GM23338 (cell line): ENCODE results near the gene MCC.

ENCODE experiments used
- CREB1 ChIP-seq: fragments of 250-450 bp; sonication (Bioruptor Pico); IDR thresholded peaks from 2 replicates; pipeline ENCODE4 v1.5.0; 2020; ENCODE audit warnings: low read depth, mild to moderate bottlenecking, moderate library complexity
- CTCF ChIP-seq, 2 experiments: fragments of 200-600 bp in 1 of 2; sonication (generic) in 1 of 2; conservative IDR thresholded peaks; 2 replicates each; pipeline versions ENCODE4 v1.5.1 to v1.6.1; 2016 to 2017; ENCODE audit warnings: antibody characterized with exemption in 2 of 2, low read depth in 2 of 2, mild to moderate bottlenecking in 2 of 2, moderate library complexity in 1 of 2
- EZH2 ChIP-seq: fragments of 200-600 bp; sonication (generic); IDR thresholded peaks from one replicate; pipeline ENCODE4 v1.8.0; 2017; ENCODE audit warnings: antibody characterized with exemption, mild to moderate bottlenecking, low read depth; ENCODE audit not compliant: unreplicated experiment
- EZH2phosphoT487 ChIP-seq: fragments of 200-600 bp; sonication (generic); IDR thresholded peaks from one replicate; pipeline ENCODE4 v1.8.1; 2018; ENCODE audit warnings: antibody characterized with exemption; ENCODE audit not compliant: unreplicated experiment
- JUNB ChIP-seq: IDR thresholded peaks from one replicate; pipeline ENCODE4 v1.6.1; 2016; ENCODE audit warnings: antibody characterized with exemption; ENCODE audit not compliant: unreplicated experiment
- NANOG ChIP-seq: IDR thresholded peaks from 2 replicates; pipeline ENCODE4 v1.6.1; 2016; ENCODE audit warnings: antibody characterized with exemption, borderline replicate concordance
- POLR2AphosphoS5 ChIP-seq: IDR thresholded peaks from 2 replicates; pipeline ENCODE4 v1.6.1; 2016; ENCODE audit warnings: antibody characterized with exemption, low read depth
- REST ChIP-seq: IDR thresholded peaks from one replicate; pipeline ENCODE4 v1.6.1; 2018; ENCODE audit warnings: antibody characterized with exemption; ENCODE audit not compliant: unreplicated experiment
- STAT1 ChIP-seq: IDR thresholded peaks from one replicate; pipeline ENCODE4 v1.6.1; 2016; ENCODE audit warnings: antibody characterized with exemption; ENCODE audit not compliant: unreplicated experiment
- ZNF114 ChIP-seq: fragments of 250-450 bp; sonication (Bioruptor Pico); IDR thresholded peaks from 2 replicates; pipeline ENCODE4 v1.5.0; 2020; ENCODE audit warnings: mild to moderate bottlenecking, moderate library complexity
- TF ChIP-seq, protein P1 (sequence below): IDR thresholded peaks from 2 replicates; pipeline ENCODE4 v1.6.1; 2016; ENCODE audit warnings: antibody characterized with exemption
- TF ChIP-seq, protein P2 (sequence below): fragments of 250-450 bp; sonication (Bioruptor Pico); IDR thresholded peaks from 2 replicates; pipeline ENCODE4 v1.5.0; 2020; ENCODE audit warnings: mild to moderate bottlenecking, moderate library complexity

DNA sequence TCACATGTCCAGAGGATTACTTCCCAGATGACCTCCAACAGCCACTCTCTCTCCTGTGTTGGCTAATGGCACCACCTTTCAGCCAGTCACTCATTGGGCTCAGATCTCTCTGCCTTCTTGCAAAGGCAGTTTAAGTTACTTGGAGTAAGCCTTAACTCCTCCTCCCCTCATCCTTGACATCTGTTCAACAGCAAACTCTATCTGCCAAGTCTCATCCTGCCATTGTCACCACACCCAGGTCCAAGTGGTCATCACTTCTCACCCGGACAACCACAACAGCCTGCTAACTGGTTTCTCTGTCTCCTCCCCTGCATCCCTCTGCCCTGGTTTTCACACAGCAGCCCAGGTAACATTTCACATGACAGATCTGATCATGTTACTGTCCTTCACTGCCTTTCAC, 453.2 kb downstream of the MCC start:
- TF ChIP-seq CTCF (conservative IDR thresholded peaks at IDR 0.05; ENCODE audit: low read depth in 2 of 2) (no peak), ZNF114 (CRISPR knock-in tag) (no peak), STAT1 (no peak), JUNB (no peak), EZH2phosphoT487 (no peak), EZH2 (no peak), REST (no peak), CREB1 (CRISPR knock-in tag) (no peak), POLR2AphosphoS5 (no peak), NANOG (no peak)
- TF ChIP-seq, protein P1, sequence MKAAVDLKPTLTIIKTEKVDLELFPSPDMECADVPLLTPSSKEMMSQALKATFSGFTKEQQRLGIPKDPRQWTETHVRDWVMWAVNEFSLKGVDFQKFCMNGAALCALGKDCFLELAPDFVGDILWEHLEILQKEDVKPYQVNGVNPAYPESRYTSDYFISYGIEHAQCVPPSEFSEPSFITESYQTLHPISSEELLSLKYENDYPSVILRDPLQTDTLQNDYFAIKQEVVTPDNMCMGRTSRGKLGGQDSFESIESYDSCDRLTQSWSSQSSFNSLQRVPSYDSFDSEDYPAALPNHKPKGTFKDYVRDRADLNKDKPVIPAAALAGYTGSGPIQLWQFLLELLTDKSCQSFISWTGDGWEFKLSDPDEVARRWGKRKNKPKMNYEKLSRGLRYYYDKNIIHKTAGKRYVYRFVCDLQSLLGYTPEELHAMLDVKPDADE: no peak
- TF ChIP-seq, protein P2, sequence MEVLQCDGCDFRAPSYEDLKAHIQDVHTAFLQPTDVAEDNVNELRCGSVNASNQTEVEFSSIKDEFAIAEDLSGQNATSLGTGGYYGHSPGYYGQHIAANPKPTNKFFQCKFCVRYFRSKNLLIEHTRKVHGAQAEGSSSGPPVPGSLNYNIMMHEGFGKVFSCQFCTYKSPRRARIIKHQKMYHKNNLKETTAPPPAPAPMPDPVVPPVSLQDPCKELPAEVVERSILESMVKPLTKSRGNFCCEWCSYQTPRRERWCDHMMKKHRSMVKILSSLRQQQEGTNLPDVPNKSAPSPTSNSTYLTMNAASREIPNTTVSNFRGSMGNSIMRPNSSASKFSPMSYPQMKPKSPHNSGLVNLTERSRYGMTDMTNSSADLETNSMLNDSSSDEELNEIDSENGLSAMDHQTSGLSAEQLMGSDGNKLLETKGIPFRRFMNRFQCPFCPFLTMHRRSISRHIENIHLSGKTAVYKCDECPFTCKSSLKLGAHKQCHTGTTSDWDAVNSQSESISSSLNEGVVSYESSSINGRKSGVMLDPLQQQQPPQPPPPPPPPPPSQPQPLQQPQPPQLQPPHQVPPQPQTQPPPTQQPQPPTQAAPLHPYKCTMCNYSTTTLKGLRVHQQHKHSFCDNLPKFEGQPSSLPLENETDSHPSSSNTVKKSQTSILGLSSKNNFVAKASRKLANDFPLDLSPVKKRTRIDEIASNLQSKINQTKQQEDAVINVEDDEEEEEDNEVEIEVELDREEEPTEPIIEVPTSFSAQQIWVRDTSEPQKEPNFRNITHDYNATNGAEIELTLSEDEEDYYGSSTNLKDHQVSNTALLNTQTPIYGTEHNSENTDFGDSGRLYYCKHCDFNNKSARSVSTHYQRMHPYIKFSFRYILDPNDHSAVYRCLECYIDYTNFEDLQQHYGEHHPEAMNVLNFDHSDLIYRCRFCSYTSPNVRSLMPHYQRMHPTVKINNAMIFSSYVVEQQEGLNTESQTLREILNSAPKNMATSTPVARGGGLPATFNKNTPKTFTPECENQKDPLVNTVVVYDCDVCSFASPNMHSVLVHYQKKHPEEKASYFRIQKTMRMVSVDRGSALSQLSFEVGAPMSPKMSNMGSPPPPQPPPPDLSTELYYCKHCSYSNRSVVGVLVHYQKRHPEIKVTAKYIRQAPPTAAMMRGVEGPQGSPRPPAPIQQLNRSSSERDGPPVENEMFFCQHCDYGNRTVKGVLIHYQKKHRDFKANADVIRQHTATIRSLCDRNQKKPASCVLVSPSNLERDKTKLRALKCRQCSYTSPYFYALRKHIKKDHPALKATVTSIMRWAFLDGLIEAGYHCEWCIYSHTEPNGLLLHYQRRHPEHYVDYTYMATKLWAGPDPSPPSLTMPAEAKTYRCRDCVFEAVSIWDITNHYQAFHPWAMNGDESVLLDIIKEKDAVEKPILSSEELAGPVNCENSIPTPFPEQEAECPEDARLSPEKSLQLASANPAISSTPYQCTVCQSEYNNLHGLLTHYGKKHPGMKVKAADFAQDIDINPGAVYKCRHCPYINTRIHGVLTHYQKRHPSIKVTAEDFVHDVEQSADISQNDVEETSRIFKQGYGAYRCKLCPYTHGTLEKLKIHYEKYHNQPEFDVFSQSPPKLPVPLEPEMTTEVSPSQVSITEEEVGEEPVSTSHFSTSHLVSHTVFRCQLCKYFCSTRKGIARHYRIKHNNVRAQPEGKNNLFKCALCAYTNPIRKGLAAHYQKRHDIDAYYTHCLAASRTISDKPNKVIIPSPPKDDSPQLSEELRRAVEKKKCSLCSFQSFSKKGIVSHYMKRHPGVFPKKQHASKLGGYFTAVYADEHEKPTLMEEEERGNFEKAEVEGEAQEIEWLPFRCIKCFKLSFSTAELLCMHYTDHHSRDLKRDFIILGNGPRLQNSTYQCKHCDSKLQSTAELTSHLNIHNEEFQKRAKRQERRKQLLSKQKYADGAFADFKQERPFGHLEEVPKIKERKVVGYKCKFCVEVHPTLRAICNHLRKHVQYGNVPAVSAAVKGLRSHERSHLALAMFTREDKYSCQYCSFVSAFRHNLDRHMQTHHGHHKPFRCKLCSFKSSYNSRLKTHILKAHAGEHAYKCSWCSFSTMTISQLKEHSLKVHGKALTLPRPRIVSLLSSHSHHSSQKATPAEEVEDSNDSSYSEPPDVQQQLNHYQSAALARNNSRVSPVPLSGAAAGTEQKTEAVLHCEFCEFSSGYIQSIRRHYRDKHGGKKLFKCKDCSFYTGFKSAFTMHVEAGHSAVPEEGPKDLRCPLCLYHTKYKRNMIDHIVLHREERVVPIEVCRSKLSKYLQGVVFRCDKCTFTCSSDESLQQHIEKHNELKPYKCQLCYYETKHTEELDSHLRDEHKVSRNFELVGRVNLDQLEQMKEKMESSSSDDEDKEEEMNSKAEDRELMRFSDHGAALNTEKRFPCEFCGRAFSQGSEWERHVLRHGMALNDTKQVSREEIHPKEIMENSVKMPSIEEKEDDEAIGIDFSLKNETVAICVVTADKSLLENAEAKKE (CRISPR knock-in tag): no peak
